ENCODE data around the gene RHOB. TPM values are rescaled to one million over a fixed set of nuclear protein-coding genes. Genes with fewer than 3 reads are reported as not detected.
A peak's percentile ranks its signal among the peaks of the same experiment; 100 is the strongest.

RHOB gene
- polyA plus RNA-seq, 6 donors from 2014 or later = 10.3 to 68.9 (median 23.8) TPM

DNA sequence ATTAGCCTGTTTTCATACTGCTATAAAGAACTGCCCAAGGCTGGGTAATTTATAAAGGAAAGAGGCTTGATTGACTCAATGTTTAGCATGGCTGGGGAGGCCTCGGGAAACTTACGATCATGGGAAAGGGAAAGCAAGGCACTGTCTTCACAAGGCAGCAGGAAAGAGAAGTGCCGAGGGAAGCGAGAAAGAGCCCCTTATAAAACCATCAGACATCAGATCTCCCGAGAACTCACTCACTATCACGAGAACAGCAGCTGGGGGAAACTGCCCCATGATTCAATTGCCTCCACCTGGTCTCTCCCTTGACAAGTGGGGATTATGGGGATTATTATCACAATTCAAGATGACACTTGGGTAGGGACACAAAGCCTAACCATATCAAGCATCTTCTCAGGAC is 23.3 kb downstream of the RHOB start:
- H3K27ac Mint-ChIP-seq = peak overlapping the region in 2 of 6 donors; percentile 50 to 92
- H3K4me1 Mint-ChIP-seq = peaks cover 3 to 6% (median 5%) of the 10 kb centered on the region in 3 donors
- no peak for ATAC-seq (ENCODE audit: low read depth in 2 of 2)
- H3K36me3 Mint-ChIP-seq = no peaks in the 10 kb centered on the region
- no peaks in the 10 kb centered on the region for H3K9me3 Mint-ChIP-seq
- H3K27me3 Mint-ChIP-seq = peaks cover 0 to 8% (median 0%) of the 10 kb centered on the region in 3 donors
- H3K4me3 Mint-ChIP-seq = no peak overlapping the region
- no peak for DNase-seq

DNA sequence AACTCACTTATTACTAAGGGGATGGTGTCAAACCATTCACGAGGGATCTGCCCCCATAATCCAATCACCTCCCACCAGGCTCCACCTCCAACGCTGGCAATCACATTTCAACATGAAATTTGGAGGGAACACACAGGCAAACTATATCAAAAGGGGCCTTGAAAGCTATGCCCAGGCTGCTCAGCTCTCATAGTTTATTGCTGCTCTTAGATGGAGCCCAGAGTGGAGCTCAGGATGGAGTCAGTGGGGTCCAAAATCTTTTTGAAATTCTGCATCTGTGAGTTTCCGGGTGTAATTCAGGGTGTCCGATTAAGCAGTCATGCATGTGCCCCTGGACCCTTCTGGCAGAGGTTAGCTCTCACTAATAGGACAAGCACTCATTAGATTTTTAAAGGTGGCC is 24.3 kb downstream of the RHOB start:
- no peak for DNase-seq
- Mint-ChIP-seq H3K27ac (no peak overlapping the region), H3K4me1 (peaks cover 3 to 6% (median 5%) of the 10 kb centered on the region in 3 donors), H3K9me3 (no peaks in the 10 kb centered on the region), H3K36me3 (no peaks in the 10 kb centered on the region), H3K27me3 (peaks cover 0 to 10% (median 0%) of the 10 kb centered on the region in 3 donors), H3K4me3 (no peak overlapping the region)
- ATAC-seq (ENCODE audit: low read depth in 2 of 2) = no peak

DNA sequence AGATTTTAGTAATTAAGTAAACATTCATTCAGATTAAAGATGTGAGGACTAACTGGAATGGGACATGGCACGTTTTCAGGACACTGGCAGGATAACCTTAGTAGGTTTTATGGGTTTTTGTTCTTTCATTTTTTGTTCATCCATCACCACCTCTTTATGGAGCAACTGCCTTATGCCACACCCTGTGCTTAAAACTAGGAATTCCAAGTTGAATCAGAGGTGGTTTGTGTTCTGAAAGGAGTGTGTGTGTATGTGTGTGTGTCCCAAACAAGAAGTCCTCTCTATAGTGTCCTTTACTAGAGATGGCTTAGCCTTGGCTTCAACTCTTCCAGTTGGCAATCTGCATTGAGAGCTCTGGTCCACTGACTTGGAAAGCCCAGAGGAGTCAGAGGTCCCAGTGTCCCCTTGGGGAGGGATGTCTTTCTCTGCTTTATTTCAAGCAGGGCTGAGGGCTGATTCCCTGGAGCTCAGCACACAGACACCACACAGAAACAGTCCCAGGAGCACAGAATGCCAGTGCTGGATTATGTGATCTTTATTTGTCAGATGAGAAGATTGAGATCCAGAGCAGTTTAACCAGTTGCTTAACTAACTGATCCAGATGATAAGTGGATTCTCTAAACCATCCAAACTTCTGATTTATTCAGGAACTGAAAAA is 25.2 kb downstream of the RHOB start:
- Mint-ChIP-seq H3K4me3 (no peak overlapping the region), H3K4me1 (peaks cover 3 to 6% (median 5%) of the 10 kb centered on the region in 3 donors), H3K9me3 (no peaks in the 10 kb centered on the region), H3K27ac (no peak overlapping the region), H3K36me3 (no peaks in the 10 kb centered on the region), H3K27me3 (peaks cover 0 to 10% (median 0%) of the 10 kb centered on the region in 3 donors)
- DNase-seq = no peak
- no peak for ATAC-seq (ENCODE audit: low read depth in 2 of 2)

DNA sequence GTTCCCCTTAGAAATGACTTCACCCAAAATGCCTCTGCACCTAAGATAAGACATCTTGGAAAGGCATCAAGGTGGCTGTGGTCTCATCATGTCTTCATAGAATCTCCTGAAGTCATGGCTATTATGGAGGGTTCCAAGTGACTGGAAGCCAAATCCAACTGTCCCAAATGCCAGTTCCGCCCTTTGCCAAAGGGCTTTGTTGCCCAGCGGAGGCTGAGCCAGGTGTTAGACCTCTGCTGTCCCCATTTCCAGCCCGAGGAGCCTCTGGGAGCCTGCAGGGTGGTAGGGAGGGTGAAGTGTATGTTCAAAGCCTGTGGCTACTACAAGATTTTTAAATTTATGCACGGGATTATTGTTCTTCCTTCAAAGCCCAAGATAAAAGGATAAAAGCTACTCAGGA is 25.7 kb downstream of the RHOB start:
- Mint-ChIP-seq H3K27me3 (peaks cover 0 to 10% (median 0%) of the 10 kb centered on the region in 3 donors), H3K36me3 (no peaks in the 10 kb centered on the region), H3K9me3 (no peaks in the 10 kb centered on the region), H3K27ac (no peak overlapping the region), H3K4me3 (no peak overlapping the region), H3K4me1 (peaks cover 3 to 6% (median 5%) of the 10 kb centered on the region in 3 donors)
- ATAC-seq (ENCODE audit: low read depth in 2 of 2) (no peak), DNase-seq (no peak)

DNA sequence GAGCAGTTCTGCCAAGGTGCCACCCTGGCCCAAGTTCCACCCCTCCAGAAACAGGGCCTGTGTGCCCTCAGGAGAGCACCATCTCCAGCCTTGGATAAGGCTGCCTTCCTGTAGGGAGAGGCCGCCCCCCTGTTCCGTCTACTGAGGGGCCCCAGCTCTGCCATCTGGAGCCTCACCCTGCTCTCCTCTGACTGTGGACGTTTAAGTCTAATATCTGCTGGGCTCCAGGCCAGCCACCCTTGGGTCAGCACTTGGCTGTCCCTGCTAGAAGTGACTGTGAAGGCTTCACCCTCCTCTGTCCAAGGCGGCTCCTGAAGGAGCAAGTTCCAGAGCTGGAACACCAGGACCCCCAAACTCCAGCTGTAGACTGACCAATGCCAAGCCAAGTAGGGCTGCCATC is 26.3 kb downstream of the RHOB start:
- Mint-ChIP-seq H3K9me3 (peaks cover 0 to 3% (median under 1%) of the 10 kb centered on the region in 7 donors), H3K36me3 (peaks cover 0 to under 1% of the 10 kb centered on the region in 2 donors), H3K27ac (no peak overlapping the region), H3K4me3 (no peak overlapping the region), H3K4me1 (peaks cover 3 to 6% (median 5%) of the 10 kb centered on the region in 3 donors), H3K27me3 (peaks cover under 1 to 10% (median 3%) of the 10 kb centered on the region in 3 donors)
- no peak for DNase-seq
- ATAC-seq (ENCODE audit: low read depth in 2 of 2) = no peak

DNA sequence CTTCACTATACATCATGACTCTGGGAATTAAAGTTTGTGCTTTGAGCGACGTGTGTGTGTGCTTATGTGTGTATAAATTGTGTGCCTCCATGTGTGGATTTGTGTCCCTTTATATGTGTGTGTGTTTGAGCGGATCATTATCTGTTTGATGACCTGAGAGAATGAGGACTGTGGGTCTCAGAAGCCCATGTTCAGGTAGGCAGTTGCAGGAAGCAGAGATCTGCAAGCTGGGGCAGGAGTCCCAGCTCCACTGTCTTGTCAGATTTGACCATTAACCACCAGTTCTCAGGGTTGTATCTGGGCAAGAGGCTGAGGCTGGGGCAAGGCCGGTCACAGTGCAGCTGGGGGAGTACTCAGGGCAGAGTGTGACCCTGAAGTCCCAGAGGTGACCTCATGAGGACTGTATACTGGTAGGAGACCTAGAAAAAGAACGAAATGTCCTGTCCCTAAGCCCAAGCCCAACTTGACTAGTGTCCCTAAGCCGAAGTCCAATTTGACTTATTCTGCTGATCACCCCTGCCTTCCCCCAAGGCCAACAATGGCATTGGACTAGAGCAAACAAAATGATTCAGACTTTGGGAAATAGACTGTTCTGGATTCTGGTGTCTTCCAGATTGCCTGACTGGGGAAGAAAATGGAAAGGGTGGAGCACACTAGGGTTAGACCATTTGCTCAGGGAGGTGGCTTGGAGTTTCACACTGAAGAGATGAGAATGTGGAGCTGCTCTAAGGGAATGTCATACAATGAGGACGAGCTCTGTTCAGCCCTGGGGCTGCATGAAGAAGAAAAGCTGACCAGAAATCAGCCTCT is 28.1 kb downstream of the RHOB start:
- Mint-ChIP-seq H3K27ac (peak overlapping the region in 1 of 6 donors; percentile 66), H3K4me1 (peaks cover 3 to 6% (median 5%) of the 10 kb centered on the region in 3 donors), H3K27me3 (peaks cover 8 to 16% (median 9%) of the 10 kb centered on the region in 3 donors), H3K36me3 (peaks cover 0 to 9% of the 10 kb centered on the region in 2 donors), H3K9me3 (peaks cover 0 to 10% (median 5%) of the 10 kb centered on the region in 7 donors), H3K4me3 (no peak overlapping the region)
- no peak for DNase-seq
- ATAC-seq (ENCODE audit: low read depth in 2 of 2) = no peak

DNA sequence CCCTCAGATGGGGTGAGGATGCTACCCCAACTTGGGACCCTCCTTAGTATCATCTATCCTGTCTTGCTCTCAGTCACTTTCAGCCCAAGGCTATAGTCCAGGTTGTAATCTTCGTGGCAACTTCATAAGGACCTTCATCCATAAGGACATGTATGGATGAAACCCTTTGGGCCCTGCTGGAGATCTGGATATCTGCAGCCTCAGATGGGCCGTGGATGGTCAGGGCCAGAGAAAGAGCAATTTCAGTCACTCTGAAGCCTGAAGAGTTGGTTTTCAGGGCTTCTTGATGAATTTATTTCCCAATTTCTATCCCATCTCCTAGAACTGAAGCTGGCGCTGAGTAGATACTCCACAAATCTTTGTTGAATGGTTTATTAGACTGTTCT is 28.7 kb downstream of the RHOB start:
- no peak for ATAC-seq (ENCODE audit: low read depth in 2 of 2)
- Mint-ChIP-seq H3K27me3 (peaks cover 8 to 16% (median 9%) of the 10 kb centered on the region in 3 donors), H3K9me3 (peaks cover 0 to 10% (median 5%) of the 10 kb centered on the region in 7 donors), H3K4me3 (no peak overlapping the region), H3K36me3 (peaks cover 0 to 9% of the 10 kb centered on the region in 2 donors), H3K27ac (no peak overlapping the region), H3K4me1 (peaks cover 3 to 6% (median 5%) of the 10 kb centered on the region in 3 donors)
- DNase-seq = no peak

DNA sequence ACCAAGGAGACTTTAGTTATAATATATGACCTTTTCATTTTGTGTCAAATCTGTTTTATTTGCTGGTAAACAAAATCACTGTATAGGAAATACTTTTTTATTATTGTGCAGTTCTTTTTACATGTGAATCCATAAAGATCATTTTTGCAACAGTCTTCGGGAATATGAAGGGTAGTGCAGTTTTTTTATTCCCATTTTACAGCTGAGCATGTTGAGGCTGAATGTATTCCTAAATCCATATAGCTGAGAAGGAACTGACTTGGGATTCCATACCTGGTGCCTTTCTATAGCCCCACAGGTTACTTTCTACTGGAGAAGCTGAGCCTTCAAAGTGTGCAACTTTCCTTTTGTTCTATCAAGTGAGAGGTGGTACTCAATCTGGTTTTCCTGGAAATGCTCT is 29.6 kb downstream of the RHOB start:
- H3K4me1 Mint-ChIP-seq = peaks cover 3 to 6% (median 5%) of the 10 kb centered on the region in 3 donors
- ATAC-seq (ENCODE audit: low read depth in 2 of 2) = no peak
- peaks cover 0 to 9% of the 10 kb centered on the region in 2 donors for H3K36me3 Mint-ChIP-seq
- peaks cover 8 to 16% (median 9%) of the 10 kb centered on the region in 3 donors for H3K27me3 Mint-ChIP-seq
- no peak overlapping the region for H3K4me3 Mint-ChIP-seq
- H3K9me3 Mint-ChIP-seq = peaks cover 0 to 10% (median 5%) of the 10 kb centered on the region in 7 donors
- no peak overlapping the region for H3K27ac Mint-ChIP-seq
- no peak for DNase-seq

DNA sequence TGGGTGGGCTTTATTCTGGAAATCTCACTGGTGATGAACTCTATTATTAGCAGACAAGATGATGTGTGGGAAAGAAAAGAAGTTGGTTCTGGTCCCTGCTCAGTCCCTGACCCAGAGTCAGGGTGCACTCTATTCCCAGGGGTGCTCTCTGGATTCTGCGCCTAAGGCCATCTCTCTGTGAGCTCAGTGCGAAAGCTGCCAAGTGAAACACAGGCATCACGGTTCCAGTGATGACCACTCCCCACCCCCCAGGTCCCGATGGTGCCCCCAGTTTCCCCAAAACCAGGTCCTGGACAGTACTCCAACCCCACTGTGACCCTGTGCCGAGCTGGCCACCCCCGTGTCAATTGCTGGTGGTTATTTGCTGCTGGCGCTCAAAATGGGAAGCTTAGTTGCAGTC is 30.1 kb downstream of the RHOB start:
- no peak overlapping the region for H3K4me3 Mint-ChIP-seq
- H3K36me3 Mint-ChIP-seq = peaks cover 0 to 9% of the 10 kb centered on the region in 2 donors
- H3K4me1 Mint-ChIP-seq = peaks cover 3 to 6% (median 5%) of the 10 kb centered on the region in 3 donors
- DNase-seq = no peak
- peaks cover 8 to 16% (median 9%) of the 10 kb centered on the region in 3 donors for H3K27me3 Mint-ChIP-seq
- H3K9me3 Mint-ChIP-seq = peaks cover 0 to 10% (median 5%) of the 10 kb centered on the region in 7 donors
- ATAC-seq (ENCODE audit: low read depth in 2 of 2) = no peak
- peak overlapping the region in 1 of 6 donors; percentile 33 for H3K27ac Mint-ChIP-seq

DNA sequence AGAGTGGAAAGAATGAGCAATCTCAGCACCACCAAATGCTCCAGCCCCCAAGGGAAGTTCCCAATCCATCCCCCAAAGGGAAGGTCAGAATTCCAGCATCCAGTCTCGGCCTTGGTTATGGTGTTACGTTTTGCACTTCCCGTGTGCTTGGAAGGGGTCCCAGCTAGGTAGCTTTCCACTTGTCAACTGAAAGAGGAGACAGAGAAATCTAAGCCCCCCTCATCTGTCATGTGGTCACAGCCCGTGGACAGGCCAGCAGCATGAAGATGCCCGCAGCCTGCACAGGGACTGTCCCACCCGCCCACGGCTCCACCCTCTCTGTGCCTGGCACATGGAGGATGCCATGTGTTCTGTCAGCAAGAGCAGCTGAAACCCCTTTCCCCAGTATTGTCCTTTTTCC is 32.1 kb downstream of the RHOB start:
- peaks cover 8 to 16% (median 9%) of the 10 kb centered on the region in 3 donors for H3K27me3 Mint-ChIP-seq
- ATAC-seq (ENCODE audit: low read depth in 2 of 2) (no peak), DNase-seq (no peak)
- H3K9me3 Mint-ChIP-seq = peaks cover 0 to 10% (median 5%) of the 10 kb centered on the region in 7 donors
- H3K4me1 Mint-ChIP-seq = peaks cover 3 to 6% (median 5%) of the 10 kb centered on the region in 3 donors
- peak overlapping the region in 1 of 6 donors; percentile 82 for H3K27ac Mint-ChIP-seq
- H3K4me3 Mint-ChIP-seq = no peak overlapping the region
- H3K36me3 Mint-ChIP-seq = peaks cover 0 to 9% of the 10 kb centered on the region in 2 donors

DNA sequence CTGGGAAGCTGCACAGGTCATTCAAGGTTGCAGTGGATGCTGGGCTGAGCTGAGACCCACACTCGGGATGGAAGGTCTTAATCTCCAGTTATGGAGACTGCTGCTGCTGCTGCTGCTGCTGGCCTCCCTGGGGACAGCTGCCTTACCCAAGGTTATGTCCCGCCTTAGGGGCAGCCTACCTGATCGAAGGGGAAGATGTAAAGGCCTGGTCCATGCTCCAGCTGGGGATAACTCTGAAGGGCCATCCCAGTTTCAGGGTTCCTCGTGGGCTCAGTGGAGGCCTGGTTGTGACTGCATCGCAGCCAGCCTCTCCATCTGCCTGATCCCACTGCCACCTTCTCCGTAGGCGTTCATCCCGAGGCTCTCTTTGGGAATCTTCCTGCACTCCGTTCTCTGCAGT is 33.0 kb downstream of the RHOB start:
- peaks cover 0 to 10% (median 5%) of the 10 kb centered on the region in 7 donors for H3K9me3 Mint-ChIP-seq

DNA sequence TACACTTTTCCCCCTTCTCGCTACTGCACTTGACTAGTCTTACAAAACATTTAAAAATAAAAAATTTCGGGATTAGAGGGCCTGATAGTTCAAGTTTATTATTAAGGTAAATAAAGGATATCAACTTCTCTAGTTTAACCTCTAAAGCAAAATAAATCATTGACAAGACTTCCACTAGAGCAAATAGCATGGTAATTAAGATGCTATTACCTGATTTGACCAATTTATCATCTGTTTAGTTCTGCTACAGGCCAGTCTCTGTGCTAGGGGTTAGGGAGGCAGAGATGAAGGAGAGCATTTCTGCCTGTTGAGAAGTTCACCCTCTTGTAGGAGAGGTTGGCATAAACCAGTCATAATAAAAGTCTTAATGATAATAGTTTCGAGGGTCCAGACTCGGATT is 34.0 kb downstream of the RHOB start:
- ATAC-seq (ENCODE audit: low read depth in 2 of 2) (no peak), DNase-seq (no peak)
- no peaks in the 10 kb centered on the region for H3K4me1 Mint-ChIP-seq
- peaks cover 0 to 9% of the 10 kb centered on the region in 2 donors for H3K36me3 Mint-ChIP-seq
- peaks cover 0 to 10% (median 5%) of the 10 kb centered on the region in 7 donors for H3K9me3 Mint-ChIP-seq
- H3K27me3 Mint-ChIP-seq = peaks cover 6 to 9% (median 8%) of the 10 kb centered on the region in 3 donors
- no peak overlapping the region for H3K4me3 Mint-ChIP-seq
- no peak overlapping the region for H3K27ac Mint-ChIP-seq

More for the DNA sequence above, 33.0 kb downstream of the RHOB start:
- DNase-seq (no peak), ATAC-seq (ENCODE audit: low read depth in 2 of 2) (no peak)
- H3K4me1 Mint-ChIP-seq = peaks cover 0 to under 1% (median 0%) of the 10 kb centered on the region in 3 donors
- H3K27ac Mint-ChIP-seq = peak overlapping the region in 1 of 6 donors; percentile 64
- H3K4me3 Mint-ChIP-seq = no peak overlapping the region
- H3K27me3 Mint-ChIP-seq = peaks cover 8 to 11% (median 9%) of the 10 kb centered on the region in 3 donors
- H3K36me3 Mint-ChIP-seq = peaks cover 0 to 9% of the 10 kb centered on the region in 2 donors

DNA sequence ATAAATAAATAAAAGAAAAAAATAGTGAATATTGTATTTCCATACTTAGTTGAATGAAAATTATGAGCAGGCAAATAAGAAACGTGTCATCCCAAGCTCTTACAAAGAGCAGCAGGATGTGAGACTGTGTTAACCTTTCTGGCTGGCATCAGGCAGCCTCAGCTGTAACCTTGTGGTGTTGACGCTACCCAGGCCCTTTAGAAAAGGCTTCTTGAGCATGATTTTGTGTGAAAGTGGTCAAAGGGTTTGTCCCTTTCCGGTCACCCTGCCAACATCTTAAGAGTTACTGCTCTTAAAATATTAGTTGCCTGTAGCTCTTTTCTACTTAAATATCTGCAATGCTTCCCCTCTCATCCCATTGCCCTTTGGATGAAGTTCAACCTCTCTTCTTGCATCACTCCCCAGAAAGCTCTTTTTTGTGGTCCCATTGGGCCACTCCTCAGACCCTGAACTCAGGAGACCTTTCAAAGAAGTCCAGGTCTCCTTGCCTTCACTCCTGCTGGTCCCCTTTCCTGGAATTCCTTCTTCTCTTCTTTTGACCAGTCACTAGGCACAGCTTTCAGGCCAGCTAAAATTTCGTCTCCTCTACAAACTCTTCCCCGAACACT is 35.0 kb downstream of the RHOB start:
- DNase-seq (no peak), ATAC-seq (ENCODE audit: low read depth in 2 of 2) (no peak)
- Mint-ChIP-seq H3K27me3 (peaks cover 6 to 9% (median 8%) of the 10 kb centered on the region in 3 donors), H3K36me3 (peaks cover 0 to 9% of the 10 kb centered on the region in 2 donors), H3K4me1 (no peaks in the 10 kb centered on the region), H3K9me3 (peaks cover 0 to 10% (median 5%) of the 10 kb centered on the region in 7 donors), H3K27ac (no peak overlapping the region), H3K4me3 (no peak overlapping the region)
